GM23338 (cell line): ENCODE data around the gene RAC2. TPM values are rescaled to one million over a fixed set of nuclear protein-coding genes. Genes with fewer than 3 reads are reported as not detected.

Experiments used
- ATAC-seq: fragments of 200-7000 bp; cut with Tn5 transposase; 3 replicates; pipeline ENCODE4 v1.9.1; 2020
- DNase-seq: peaks from one replicate; pipeline ENCODE4 v3.0.0-alpha.2; 2015; ENCODE audit warnings: low spot score
- H2AFZ ChIP-seq: fragments of 200-600 bp; sonication (generic); 2 replicates; pipeline ENCODE4 v1.8.0; 2016; ENCODE audit warnings: antibody characterized with exemption, mild to moderate bottlenecking, moderate library complexity
- H3F3A ChIP-seq: fragments of 200-600 bp; sonication (generic); replicated peaks from 2 replicates; pipeline ENCODE4 v1.8.0; 2017; ENCODE audit warnings: antibody characterized with exemption, mixed run types, low read depth
- H3K27ac ChIP-seq: fragments of 200-600 bp; sonication (generic); 2 replicates; pipeline ENCODE4 v1.6.1; 2016; ENCODE audit warnings: low read depth
- H3K27me3 ChIP-seq: fragments of 200-600 bp; sonication (generic); 2 replicates; pipeline ENCODE4 v1.8.0; 2016; ENCODE audit warnings: mild to moderate bottlenecking, mixed run types, moderate library complexity; ENCODE audit not compliant: insufficient read depth
- H3K36me3 ChIP-seq: fragments of 200-600 bp; sonication (generic); 2 replicates; pipeline ENCODE4 v1.8.0; 2016; ENCODE audit warnings: mild to moderate bottlenecking; ENCODE audit not compliant: insufficient read depth
- H3K4me1 ChIP-seq: fragments of 200-600 bp; sonication (generic); 2 replicates; pipeline ENCODE4 v1.8.0; 2016; ENCODE audit warnings: mild to moderate bottlenecking, moderate library complexity; ENCODE audit not compliant: insufficient read depth
- H3K4me2 ChIP-seq: fragments of 200-600 bp; sonication (generic); 2 replicates; pipeline ENCODE4 v1.7.1; 2017; ENCODE audit warnings: mixed run types
- H3K4me3 ChIP-seq: fragments of 200-600 bp; sonication (generic); 2 replicates; pipeline ENCODE4 v1.6.1; 2016; ENCODE audit warnings: mixed run types
- H3K79me2 ChIP-seq: fragments of 200-600 bp; sonication (generic); replicated peaks from 2 replicates; pipeline ENCODE4 v1.8.0; 2017; ENCODE audit warnings: mild to moderate bottlenecking; ENCODE audit not compliant: insufficient read depth
- H3K9me2 ChIP-seq: fragments of 200-600 bp; sonication (generic); 2 replicates; pipeline ENCODE4 v1.8.0; 2017; ENCODE audit not compliant: insufficient read depth
- H4K20me1 ChIP-seq: fragments of 200-600 bp; sonication (generic); replicated peaks from 2 replicates; pipeline ENCODE4 v1.8.0; 2017; ENCODE audit warnings: mild to moderate bottlenecking; ENCODE audit not compliant: insufficient read depth
- H3K27ac Mint-ChIP-seq: 2 replicates; pipeline ENCODE4 v1.8.0; 2020; ENCODE audit warnings: inconsistent platforms, mild to moderate bottlenecking, moderate library complexity, mixed read lengths
- H3K27me3 Mint-ChIP-seq: 3 replicates; pipeline ENCODE4 v1.8.0; 2022; ENCODE audit warnings: low read depth, mild to moderate bottlenecking, moderate library complexity, mixed read lengths, inconsistent platforms; ENCODE audit not compliant: insufficient read depth, poor library complexity
- H3K36me3 Mint-ChIP-seq: 3 replicates; pipeline ENCODE4 v1.8.0; 2021; ENCODE audit warnings: low read depth, mild to moderate bottlenecking, inconsistent platforms, moderate library complexity, mixed read lengths
- H3K4me1 Mint-ChIP-seq: 3 replicates; pipeline ENCODE4 v1.8.0; 2020; ENCODE audit warnings: mild to moderate bottlenecking, inconsistent platforms, mixed read lengths
- H3K4me3 Mint-ChIP-seq: 3 replicates; pipeline ENCODE4 v1.8.0; 2021; ENCODE audit warnings: moderate library complexity, mild to moderate bottlenecking, inconsistent platforms, mixed read lengths
- H3K9me3 Mint-ChIP-seq: 3 replicates; pipeline ENCODE4 v1.8.0; 2020; ENCODE audit warnings: moderate library complexity, mild to moderate bottlenecking, inconsistent platforms, mixed read lengths
- CREB1 ChIP-seq: fragments of 250-450 bp; sonication (Bioruptor Pico); IDR thresholded peaks from 2 replicates; pipeline ENCODE4 v1.5.0; 2020; ENCODE audit warnings: low read depth, mild to moderate bottlenecking, moderate library complexity
- CTCF ChIP-seq, 2 experiments: fragments of 200-600 bp in 1 of 2; sonication (generic) in 1 of 2; conservative IDR thresholded peaks; 2 replicates each; pipeline versions ENCODE4 v1.5.1 to v1.6.1; 2016 to 2017; ENCODE audit warnings: antibody characterized with exemption in 2 of 2, low read depth in 2 of 2, mild to moderate bottlenecking in 2 of 2, moderate library complexity in 1 of 2
- ETS1 ChIP-seq: IDR thresholded peaks from 2 replicates; pipeline ENCODE4 v1.6.1; 2016; ENCODE audit warnings: antibody characterized with exemption
- EZH2 ChIP-seq: fragments of 200-600 bp; sonication (generic); IDR thresholded peaks from one replicate; pipeline ENCODE4 v1.8.0; 2017; ENCODE audit warnings: antibody characterized with exemption, mild to moderate bottlenecking, low read depth; ENCODE audit not compliant: unreplicated experiment
- EZH2phosphoT487 ChIP-seq: fragments of 200-600 bp; sonication (generic); IDR thresholded peaks from one replicate; pipeline ENCODE4 v1.8.1; 2018; ENCODE audit warnings: antibody characterized with exemption; ENCODE audit not compliant: unreplicated experiment
- JUNB ChIP-seq: IDR thresholded peaks from one replicate; pipeline ENCODE4 v1.6.1; 2016; ENCODE audit warnings: antibody characterized with exemption; ENCODE audit not compliant: unreplicated experiment
- NANOG ChIP-seq: IDR thresholded peaks from 2 replicates; pipeline ENCODE4 v1.6.1; 2016; ENCODE audit warnings: antibody characterized with exemption, borderline replicate concordance
- POLR2AphosphoS5 ChIP-seq: IDR thresholded peaks from 2 replicates; pipeline ENCODE4 v1.6.1; 2016; ENCODE audit warnings: antibody characterized with exemption, low read depth
- STAT1 ChIP-seq: IDR thresholded peaks from one replicate; pipeline ENCODE4 v1.6.1; 2016; ENCODE audit warnings: antibody characterized with exemption; ENCODE audit not compliant: unreplicated experiment
- ZNF114 ChIP-seq: fragments of 250-450 bp; sonication (Bioruptor Pico); IDR thresholded peaks from 2 replicates; pipeline ENCODE4 v1.5.0; 2020; ENCODE audit warnings: mild to moderate bottlenecking, moderate library complexity
- ZNF331 ChIP-seq: fragments of 250-450 bp; sonication (Bioruptor Pico); IDR thresholded peaks from 2 replicates; pipeline ENCODE4 v1.5.0; 2020; ENCODE audit warnings: low read depth, mild to moderate bottlenecking, moderate library complexity
- ZNF462 ChIP-seq: fragments of 250-450 bp; sonication (Bioruptor Pico); IDR thresholded peaks from 2 replicates; pipeline ENCODE4 v1.5.0; 2020; ENCODE audit warnings: mild to moderate bottlenecking, moderate library complexity
- polyA plus RNA-seq: library from polyadenylated mRNA; unstranded; fragments of >200 nt; fragmentation: Nextera tagmentation; extraction: Ambion mirVana; gene quantifications from 2 replicates; pipeline ENCODE4 v1.2.1, GENCODE V29; 2016
- total RNA-seq: library from RNA; depleted of rRNA; stranded (reverse); fragments of >200 nt; shearing (Covaris generic); gene quantifications from 2 replicates; pipeline ENCODE4 v1.2.3, GENCODE V29; 2014

Gene RAC2
- total and polyA plus RNA-seq, 2 experiments from 2014 or later, result 2.4 to 2.7 TPM

GRCh38 chr22:37282385-37282677, 38.3 kb upstream of the RAC2 start, which contains the start of gene CYTH4 (continued):
- TF ChIP-seq ETS1 (no peak), JUNB (no peak), CREB1 (CRISPR knock-in tag) (no peak), POLR2AphosphoS5 (no peak), ZNF114 (CRISPR knock-in tag) (no peak), STAT1 (no peak), EZH2phosphoT487 (no peak), NANOG (no peak), CTCF (conservative IDR thresholded peaks at IDR 0.05; ENCODE audit: low read depth in 2 of 2) (no peak), ZNF331 (no peak)

DNA sequence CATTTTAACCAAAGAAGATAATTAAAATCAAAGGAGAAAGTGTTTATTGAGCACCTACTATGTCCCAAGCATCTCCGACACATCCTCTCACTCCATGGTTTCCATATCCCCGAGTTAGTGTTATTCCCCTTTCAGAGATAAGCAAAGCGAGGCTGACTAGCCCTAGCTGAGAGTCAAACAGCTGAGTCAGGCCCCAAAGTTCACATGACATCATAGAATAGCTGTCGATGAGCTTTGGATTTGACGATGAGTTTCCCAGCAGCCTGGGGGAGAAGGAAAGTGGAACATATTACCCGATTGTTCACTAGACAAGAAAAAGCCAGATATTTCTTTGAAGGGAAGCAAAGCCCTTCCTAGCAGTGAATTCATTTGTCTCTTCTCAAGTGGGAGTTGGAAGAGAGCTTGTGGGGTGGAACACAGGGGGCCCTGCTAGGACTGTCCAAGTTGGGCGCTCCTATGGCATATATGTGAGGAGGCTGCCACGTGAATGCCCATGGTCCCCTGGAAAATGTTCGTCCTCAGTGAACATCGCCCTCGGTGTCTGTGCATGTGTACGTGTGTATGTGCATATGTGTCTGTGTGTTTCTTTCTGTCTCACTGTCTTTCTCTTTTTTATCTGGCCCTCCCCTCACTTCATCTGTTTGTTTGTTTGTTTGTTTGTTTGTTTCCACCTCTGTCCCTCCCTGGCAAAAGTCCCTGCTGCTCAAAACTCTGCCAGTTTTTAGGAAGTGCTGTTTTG, 37.7 kb upstream of the RAC2 start:
- Histone ChIP-seq H2AFZ (no peak overlapping the region), H3F3A (no peaks in the 10 kb centered on the region), H3K79me2 (no peaks in the 10 kb centered on the region), H3K36me3 (no peaks in the 10 kb centered on the region), H3K27ac (no peak overlapping the region), H4K20me1 (no peaks in the 10 kb centered on the region), H3K27me3 (no peaks in the 10 kb centered on the region), H3K9me2 (no peaks in the 10 kb centered on the region), H3K4me1 (peaks cover 15% of the 10 kb centered on the region; the same call in 1 of the 2 replicates), H3K4me3 (no peak overlapping the region), H3K4me2 (no peak overlapping the region)
- H3K9me3 Mint-ChIP-seq, result no peaks in the 10 kb centered on the region; the same call in 2 of the 3 replicates
- ATAC-seq (no peak), DNase-seq (no peak)
- no peak overlapping the region for H3K4me3 Mint-ChIP-seq
- H3K36me3 Mint-ChIP-seq, result no peaks in the 10 kb centered on the region
- H3K4me1 Mint-ChIP-seq, result peaks cover 20% of the 10 kb centered on the region
- H3K27me3 Mint-ChIP-seq, result peaks cover 4% of the 10 kb centered on the region
- no peak overlapping the region for H3K27ac Mint-ChIP-seq
- TF ChIP-seq ZNF114 (CRISPR knock-in tag) (no peak), CTCF (conservative IDR thresholded peaks at IDR 0.05; ENCODE audit: low read depth in 2 of 2) (no peak), ZNF462 (CRISPR knock-in tag) (no peak), STAT1 (no peak), JUNB (no peak), ZNF331 (no peak), EZH2 (no peak), POLR2AphosphoS5 (no peak), ETS1 (no peak)
